C4-2B (cell line): Measurements from ENCODE around the gene OR56A5.

Source experiments
- ZFX ChIP-seq: fragments of 450-650 bp; IDR thresholded peaks from 2 replicates; pipeline ENCODE4 v1.6.1; 2017
- TF ChIP-seq, protein P1 (sequence below): fragments of 450-650 bp; conservative IDR thresholded peaks from 2 replicates; pipeline ENCODE4 v1.5.1; 2017; ENCODE audit warnings: mild to moderate bottlenecking

DNA sequence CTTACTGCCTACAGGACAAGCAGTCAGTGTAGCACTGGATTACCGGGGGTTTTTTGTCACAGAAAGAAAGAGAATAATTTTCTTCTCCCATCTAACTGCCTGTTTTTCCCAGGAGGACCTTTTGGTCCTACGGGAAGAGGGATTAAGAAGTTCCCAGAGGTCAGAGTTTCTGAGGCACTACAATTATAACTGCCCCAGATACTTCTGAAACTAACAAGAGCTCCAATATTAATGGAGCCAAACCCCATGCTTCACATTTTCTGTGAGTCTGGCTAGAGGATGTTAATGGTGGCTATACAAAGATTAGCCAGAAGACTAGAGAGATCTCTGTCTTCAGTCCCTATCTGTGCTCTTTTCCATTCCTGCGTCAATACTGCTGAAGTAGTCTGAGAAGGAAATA is 26.3 kb downstream of the OR56A5 start, which contains the start of gene OR56A3:
- TF ChIP-seq, protein P1, sequence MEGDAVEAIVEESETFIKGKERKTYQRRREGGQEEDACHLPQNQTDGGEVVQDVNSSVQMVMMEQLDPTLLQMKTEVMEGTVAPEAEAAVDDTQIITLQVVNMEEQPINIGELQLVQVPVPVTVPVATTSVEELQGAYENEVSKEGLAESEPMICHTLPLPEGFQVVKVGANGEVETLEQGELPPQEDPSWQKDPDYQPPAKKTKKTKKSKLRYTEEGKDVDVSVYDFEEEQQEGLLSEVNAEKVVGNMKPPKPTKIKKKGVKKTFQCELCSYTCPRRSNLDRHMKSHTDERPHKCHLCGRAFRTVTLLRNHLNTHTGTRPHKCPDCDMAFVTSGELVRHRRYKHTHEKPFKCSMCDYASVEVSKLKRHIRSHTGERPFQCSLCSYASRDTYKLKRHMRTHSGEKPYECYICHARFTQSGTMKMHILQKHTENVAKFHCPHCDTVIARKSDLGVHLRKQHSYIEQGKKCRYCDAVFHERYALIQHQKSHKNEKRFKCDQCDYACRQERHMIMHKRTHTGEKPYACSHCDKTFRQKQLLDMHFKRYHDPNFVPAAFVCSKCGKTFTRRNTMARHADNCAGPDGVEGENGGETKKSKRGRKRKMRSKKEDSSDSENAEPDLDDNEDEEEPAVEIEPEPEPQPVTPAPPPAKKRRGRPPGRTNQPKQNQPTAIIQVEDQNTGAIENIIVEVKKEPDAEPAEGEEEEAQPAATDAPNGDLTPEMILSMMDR = no peak
- no peak for TF ChIP-seq ZFX
